Thymus (tissue), 11 donors: ENCODE results near the gene C10orf105. TPM values are rescaled to one million over a fixed set of nuclear protein-coding genes. Genes with fewer than 3 reads are reported as not detected.

Experiments
- DNase-seq, 9 donors: peaks; one replicate each; pipeline ENCODE4 v3.0.0-alpha.2; 2013; ENCODE audit warnings: low spot score in 9 of 9, low read depth in 6 of 9, missing footprints in 1 of 9
- H3K27ac ChIP-seq, 2 donors: one replicate each; pipeline ENCODE4 v1.5.1; 2013; ENCODE audit warnings: control low read depth in 1 of 2, low read depth in 1 of 2, low read length in 1 of 2, mild to moderate bottlenecking in 1 of 2, moderate library complexity in 1 of 2
- H3K27me3 ChIP-seq, 2 donors: one replicate each; pipeline ENCODE4 v1.5.1; 2013; ENCODE audit warnings: low read length in 1 of 2; ENCODE audit not compliant: control insufficient read depth in 2 of 2, insufficient read depth in 1 of 2
- H3K36me3 ChIP-seq, 2 donors: one replicate each; pipeline ENCODE4 v1.5.1; 2013; ENCODE audit warnings: low read length in 1 of 2, mild to moderate bottlenecking in 1 of 2, moderate library complexity in 1 of 2; ENCODE audit not compliant: control insufficient read depth in 2 of 2, insufficient read depth in 2 of 2
- H3K4me1 ChIP-seq, 2 donors: one replicate each; pipeline ENCODE4 v1.5.1; 2013; ENCODE audit warnings: low read length in 2 of 2; ENCODE audit not compliant: control insufficient read depth in 2 of 2, insufficient read depth in 2 of 2
- H3K4me3 ChIP-seq, 2 donors: one replicate each; pipeline ENCODE4 v1.5.1; 2013; ENCODE audit warnings: low read length in 2 of 2, control low read depth in 1 of 2, mild to moderate bottlenecking in 1 of 2
- H3K9me3 ChIP-seq, 2 donors: one replicate each; pipeline ENCODE4 v1.5.1; 2013; ENCODE audit warnings: low read length in 1 of 2, mild to moderate bottlenecking in 1 of 2; ENCODE audit not compliant: control insufficient read depth in 2 of 2, insufficient read depth in 1 of 2
- WGBS: extraction: QIAGEN DNeasy Blood & Tissue Kit; methylation state at CpG from one replicate; pipeline ENCODE4 v1.1.7; 2013; 5-methylcytosine and 5-hydroxymethylcytosine counted together
- polyA plus RNA-seq: library from polyadenylated mRNA; stranded (reverse); fragments of 200-250 nt; gene quantifications from one replicate; pipeline ENCODE4 v1.2.3, GENCODE V29; 2013
- total RNA-seq: library from RNA; stranded (reverse); fragments of 120-200 nt; gene quantifications from one replicate; pipeline ENCODE4 v1.2.4, GENCODE V29; 2013
- donor health status: healthy.

C10orf105 gene
- total and polyA plus RNA-seq, 2 donors, result 0.42 to 0.68 TPM

DNA sequence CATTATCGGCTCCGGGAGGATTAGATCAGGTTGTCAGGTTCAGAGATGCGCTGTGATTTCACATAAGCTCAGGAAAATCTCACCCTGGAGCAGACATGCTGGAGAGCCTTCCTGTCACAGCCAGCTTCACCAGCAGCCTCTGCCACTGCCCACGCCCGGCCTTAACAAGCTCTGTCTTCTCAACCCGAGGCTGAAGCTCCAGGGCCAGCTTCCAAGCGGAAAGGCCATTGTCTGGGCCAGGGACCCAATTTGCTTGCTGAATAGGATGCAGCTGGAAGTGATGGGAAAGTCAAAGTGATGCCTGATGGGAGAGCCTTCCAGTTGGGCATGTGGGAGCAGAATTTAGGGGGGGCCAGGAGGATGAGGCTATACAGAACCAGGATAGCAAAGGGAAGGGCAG, 36.3 kb downstream of the C10orf105 start:
- H3K27me3 ChIP-seq, result no peaks in the 10 kb centered on the region
- peaks cover 0 to 22% of the 10 kb centered on the region in 2 donors for H3K4me1 ChIP-seq
- H3K9me3 ChIP-seq, result peaks cover 0 to 1% of the 10 kb centered on the region in 2 donors
- no peaks in the 10 kb centered on the region for H3K36me3 ChIP-seq
- no peak overlapping the region for H3K27ac ChIP-seq
- H3K4me3 ChIP-seq, result no peak overlapping the region
- DNase-seq, result no peak
- 98% methylated on average over 7 of the region's 7 CpGs for WGBS

DNA sequence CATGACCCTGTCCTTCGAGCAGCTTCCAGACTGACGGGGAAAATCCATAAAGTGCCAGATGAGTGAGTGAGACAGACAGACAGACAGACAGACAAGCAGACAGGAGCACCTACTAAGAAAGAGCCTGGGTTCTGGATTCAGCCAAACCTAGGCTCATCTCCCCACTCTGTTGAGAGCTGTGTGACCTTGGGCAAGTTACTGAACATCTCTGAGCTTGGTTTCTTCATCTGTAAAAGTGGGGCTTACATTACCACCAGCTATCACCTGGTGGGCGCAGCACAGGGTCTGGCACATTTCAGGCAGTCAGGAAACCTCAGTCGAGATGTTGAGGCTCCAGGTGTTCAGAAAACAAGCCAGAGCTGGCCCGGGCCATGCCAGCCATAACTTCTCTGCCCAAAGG, 37.6 kb downstream of the C10orf105 start:
- Histone ChIP-seq H3K4me1 (peaks cover 0 to 22% of the 10 kb centered on the region in 2 donors), H3K27ac (no peak overlapping the region), H3K4me3 (no peak overlapping the region), H3K27me3 (no peaks in the 10 kb centered on the region), H3K9me3 (no peaks in the 10 kb centered on the region), H3K36me3 (no peaks in the 10 kb centered on the region)
- WGBS, result 93% methylated on average over 5 of the region's 5 CpGs
- no peak for DNase-seq

GRCh38 chr10:71679425-71679824, 40.2 kb downstream of the C10orf105 start:
- H3K27ac ChIP-seq, result no peak overlapping the region

DNA sequence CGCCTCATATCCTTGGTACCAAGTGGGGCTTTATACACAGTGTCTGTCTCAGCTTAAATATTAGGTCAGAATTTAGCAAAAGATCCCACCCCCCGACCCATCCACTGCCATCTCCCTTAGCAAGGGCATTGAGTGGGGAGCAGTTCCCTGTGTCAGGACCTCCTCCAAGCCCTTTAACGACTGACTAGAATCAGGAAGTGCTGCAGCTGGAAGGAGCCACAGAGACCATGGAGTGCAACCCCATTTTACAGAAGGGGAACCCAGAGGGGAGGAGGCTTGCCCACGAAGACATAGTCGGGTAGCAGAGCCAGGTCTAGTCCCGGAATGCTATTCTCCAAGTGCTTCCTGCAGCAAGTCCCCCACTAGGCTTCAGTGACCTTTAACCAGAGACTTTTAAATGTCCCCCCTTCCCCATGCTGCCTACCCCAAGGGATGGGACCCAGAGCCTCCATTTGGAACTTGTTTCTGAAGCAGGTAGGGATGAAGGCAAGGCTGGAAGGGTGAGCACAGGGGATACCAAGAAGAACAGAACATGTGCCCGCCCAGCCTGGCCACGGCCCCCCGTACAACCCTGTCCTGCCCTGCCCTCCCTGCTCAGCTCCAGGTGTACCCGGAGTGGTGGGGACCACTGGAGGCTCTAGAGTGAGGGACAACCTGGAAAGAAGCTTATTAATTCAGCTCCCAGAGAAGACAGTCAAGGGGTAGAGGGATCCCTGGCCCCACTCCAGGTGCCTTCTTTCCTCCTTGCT, 41.3 kb downstream of the C10orf105 start:
- no peaks in the 10 kb centered on the region for H3K36me3 ChIP-seq
- no peak for DNase-seq
- no peaks in the 10 kb centered on the region for H3K27me3 ChIP-seq
- no peak overlapping the region for H3K4me3 ChIP-seq
- H3K9me3 ChIP-seq, result no peaks in the 10 kb centered on the region
- WGBS, result 81% methylated on average over 10 of the region's 10 CpGs
- no peak overlapping the region for H3K27ac ChIP-seq
- H3K4me1 ChIP-seq, result no peaks in the 10 kb centered on the region

More at GRCh38 chr10:71679425-71679824, 40.2 kb downstream of the C10orf105 start:
- Histone ChIP-seq H3K27me3 (no peaks in the 10 kb centered on the region), H3K36me3 (no peaks in the 10 kb centered on the region), H3K4me3 (no peak overlapping the region), H3K4me1 (peaks cover 0 to 4% of the 10 kb centered on the region in 2 donors), H3K9me3 (no peaks in the 10 kb centered on the region)
- DNase-seq, result no peak
- 95% methylated on average over 9 of the region's 9 CpGs for WGBS

- Histone ChIP-seq H3K36me3 (no peaks in the 10 kb centered on the region), H3K9me3 (no peaks in the 10 kb centered on the region), H3K4me3 (no peak overlapping the region), H3K27ac (no peak overlapping the region), H3K4me1 (no peaks in the 10 kb centered on the region), H3K27me3 (no peaks in the 10 kb centered on the region)
- no peak for DNase-seq
- WGBS, result 98% methylated on average over 17 of the region's 17 CpGs
These were observed 42.3 kb downstream of the C10orf105 start for GRCh38 chr10:71677261-71677660.

GRCh38 chr10:71675295-71675970, 44.1 kb downstream of the C10orf105 start:
- no peaks in the 10 kb centered on the region for H3K27me3 ChIP-seq
- no peaks in the 10 kb centered on the region for H3K9me3 ChIP-seq
- no peak overlapping the region for H3K4me3 ChIP-seq
- DNase-seq, result no peak
- WGBS, result 98% methylated on average over 6 of the region's 6 CpGs
- H3K4me1 ChIP-seq, result no peaks in the 10 kb centered on the region
- H3K27ac ChIP-seq, result no peak overlapping the region
- no peaks in the 10 kb centered on the region for H3K36me3 ChIP-seq

GRCh38 chr10:71671994-71672946, 47.3 kb downstream of the C10orf105 start:
- H3K36me3 ChIP-seq, result no peaks in the 10 kb centered on the region
- peaks cover 8 to 12% of the 10 kb centered on the region in 2 donors for H3K4me1 ChIP-seq
- H3K9me3 ChIP-seq, result no peaks in the 10 kb centered on the region
- no peak overlapping the region for H3K27ac ChIP-seq
- H3K27me3 ChIP-seq, result no peaks in the 10 kb centered on the region
- 96% methylated on average over 16 of the region's 16 CpGs for WGBS
- no peak for DNase-seq
- no peak overlapping the region for H3K4me3 ChIP-seq

GRCh38 chr10:71667387-71667752, 52.2 kb downstream of the C10orf105 start:
- Histone ChIP-seq H3K36me3 (no peaks in the 10 kb centered on the region), H3K9me3 (peaks cover 0 to 3% of the 10 kb centered on the region in 2 donors), H3K27ac (peak overlapping the region in 1 of 2 donors; percentile 75), H3K4me1 (peaks cover 8 to 24% of the 10 kb centered on the region in 2 donors), H3K27me3 (no peaks in the 10 kb centered on the region), H3K4me3 (no peak overlapping the region)
- peak; percentile 19 to 78 (median 37) for DNase-seq
- WGBS, result 5% methylated on average over 5 of the region's 5 CpGs
